ENCODE results near the gene MYBPC1.

DNA sequence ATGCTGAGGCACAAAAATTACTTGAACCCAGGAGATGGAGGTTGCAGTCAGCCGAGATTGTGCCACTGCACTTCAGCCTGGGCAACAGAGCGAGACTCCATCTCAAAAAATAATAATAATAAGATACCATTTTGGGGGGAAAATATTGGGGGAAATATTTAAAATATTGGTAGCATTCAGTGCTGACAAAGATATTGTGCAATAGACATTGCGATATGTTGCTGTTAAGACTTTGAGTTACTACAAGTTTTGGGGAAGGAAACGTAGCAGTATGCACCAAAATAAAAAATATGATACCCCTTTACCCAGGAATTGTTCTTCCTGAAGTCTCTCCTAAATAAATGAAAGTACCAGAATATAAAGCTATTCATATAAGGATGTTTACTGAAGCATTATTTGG, 37.7 kb upstream of the MYBPC1 start:
- no peak for TF ChIP-seq POLR2AphosphoS5 (IDR thresholded peaks at IDR 0.05; ENCODE audit: insufficient read depth in 1 of 2, low read depth in 1 of 2)
- TF ChIP-seq POLR2A (IDR thresholded peaks at IDR 0.05): no peak
